Epithelial cell of esophagus (primary cell): ENCODE results near the gene SELE.
A peak's percentile ranks its signal among the peaks of the same experiment; 100 is the strongest.

Experiments used
- DNase-seq: peaks from one replicate; pipeline ENCODE4 v3.0.0; 2010; ENCODE audit warnings: low read depth
- H3K4me3 ChIP-seq: 2 replicates; pipeline ENCODE4 v1.5.1; 2011; ENCODE audit warnings: mild to moderate bottlenecking, low read length, control low read depth
- TF ChIP-seq, protein P1 (sequence below): IDR thresholded peaks from 2 replicates; pipeline ENCODE4 v1.5.1; 2011; ENCODE audit warnings: low read depth, mild to moderate bottlenecking, low read length, control low read depth, inconsistent platforms; ENCODE audit not compliant: insufficient read depth; ENCODE audit errors: missing control alignments

Gene SELE

DNA sequence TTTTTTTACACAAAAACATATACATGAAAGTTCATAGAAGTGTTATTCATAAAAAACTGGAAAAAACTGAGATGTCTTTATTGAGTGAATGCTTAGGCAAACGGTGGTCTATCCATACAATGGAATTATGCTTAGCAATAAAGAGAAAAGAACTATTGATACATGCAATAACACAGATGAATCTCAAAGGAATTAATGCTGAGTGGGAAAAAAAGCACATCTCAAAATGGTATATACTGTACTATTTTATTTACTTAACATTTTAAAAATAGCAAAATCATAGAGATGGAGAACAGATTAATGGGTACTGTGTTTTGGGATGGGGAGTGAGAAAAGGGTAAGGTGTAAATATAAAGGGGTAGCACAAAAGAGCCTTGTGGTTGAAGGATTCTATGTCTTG, 31.0 kb upstream of the SELE start:
- TF ChIP-seq, protein P1, sequence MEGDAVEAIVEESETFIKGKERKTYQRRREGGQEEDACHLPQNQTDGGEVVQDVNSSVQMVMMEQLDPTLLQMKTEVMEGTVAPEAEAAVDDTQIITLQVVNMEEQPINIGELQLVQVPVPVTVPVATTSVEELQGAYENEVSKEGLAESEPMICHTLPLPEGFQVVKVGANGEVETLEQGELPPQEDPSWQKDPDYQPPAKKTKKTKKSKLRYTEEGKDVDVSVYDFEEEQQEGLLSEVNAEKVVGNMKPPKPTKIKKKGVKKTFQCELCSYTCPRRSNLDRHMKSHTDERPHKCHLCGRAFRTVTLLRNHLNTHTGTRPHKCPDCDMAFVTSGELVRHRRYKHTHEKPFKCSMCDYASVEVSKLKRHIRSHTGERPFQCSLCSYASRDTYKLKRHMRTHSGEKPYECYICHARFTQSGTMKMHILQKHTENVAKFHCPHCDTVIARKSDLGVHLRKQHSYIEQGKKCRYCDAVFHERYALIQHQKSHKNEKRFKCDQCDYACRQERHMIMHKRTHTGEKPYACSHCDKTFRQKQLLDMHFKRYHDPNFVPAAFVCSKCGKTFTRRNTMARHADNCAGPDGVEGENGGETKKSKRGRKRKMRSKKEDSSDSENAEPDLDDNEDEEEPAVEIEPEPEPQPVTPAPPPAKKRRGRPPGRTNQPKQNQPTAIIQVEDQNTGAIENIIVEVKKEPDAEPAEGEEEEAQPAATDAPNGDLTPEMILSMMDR, result no peak
- DNase-seq, result no peak
- H3K4me3 ChIP-seq, result no peak overlapping the region

DNA sequence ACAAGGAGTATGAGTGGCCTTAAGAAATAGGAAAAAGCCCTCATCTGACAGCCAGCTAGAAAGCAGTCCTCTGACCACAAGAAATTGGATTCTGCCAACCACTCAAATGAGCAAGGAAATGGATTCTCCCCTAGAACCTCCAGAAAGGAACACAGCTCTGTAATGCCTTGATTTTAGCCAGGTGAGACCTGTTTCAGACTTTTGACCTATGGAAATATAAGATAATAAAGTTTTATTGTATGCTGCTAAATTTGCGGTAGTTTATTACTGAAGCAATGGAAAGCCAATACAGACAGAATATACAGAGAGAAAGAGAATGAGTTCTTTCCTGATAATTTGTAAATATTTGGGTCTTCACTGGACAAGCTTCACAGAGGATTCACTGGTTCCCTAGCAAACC, 28.8 kb upstream of the SELE start:
- DNase-seq, result no peak
- H3K4me3 ChIP-seq, result no peak overlapping the region
- TF ChIP-seq, protein P1, result no peak

DNA sequence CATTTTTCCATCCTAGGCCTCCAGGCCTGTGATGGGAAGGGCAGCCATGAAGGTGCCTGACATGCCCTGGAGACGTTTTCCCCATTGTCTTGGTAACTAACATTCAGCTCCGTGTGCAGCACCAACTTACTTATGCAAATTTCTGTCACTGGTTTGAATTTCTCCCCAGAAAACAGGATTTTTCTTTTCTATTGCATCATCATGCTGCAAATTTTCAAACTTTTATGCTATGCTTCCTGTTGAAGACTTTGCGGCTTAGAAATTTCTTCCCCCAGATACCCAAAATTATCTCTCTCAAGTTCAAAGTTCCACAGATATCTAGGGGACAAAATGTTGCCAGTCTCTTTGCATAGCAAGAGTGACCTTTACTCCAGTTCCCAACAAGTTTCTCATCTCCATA, 25.2 kb upstream of the SELE start:
- H3K4me3 ChIP-seq, result no peak overlapping the region
- DNase-seq, result no peak
- TF ChIP-seq, protein P1, result no peak

DNA sequence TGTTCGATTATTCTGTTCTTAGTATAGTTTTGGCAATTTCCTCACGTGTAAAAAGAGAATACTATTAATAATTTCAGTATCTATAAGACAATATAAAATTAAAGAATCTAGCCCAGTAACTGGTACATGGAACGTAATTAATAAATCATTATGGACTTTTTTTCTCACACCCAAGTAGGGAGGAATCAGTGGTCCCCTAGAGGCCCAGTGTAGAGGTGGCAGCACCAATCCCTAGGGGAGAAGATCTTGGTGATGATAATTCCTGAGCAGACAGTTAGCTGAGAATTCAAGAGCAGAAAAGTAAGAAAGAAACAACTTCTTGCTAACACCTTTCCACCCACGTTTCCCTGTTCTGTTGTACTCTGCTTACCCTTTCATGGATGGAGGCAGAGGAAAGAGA, 19.7 kb upstream of the SELE start:
- TF ChIP-seq, protein P1, result peak; percentile 19
- no peak overlapping the region for H3K4me3 ChIP-seq
- no peak for DNase-seq

DNA sequence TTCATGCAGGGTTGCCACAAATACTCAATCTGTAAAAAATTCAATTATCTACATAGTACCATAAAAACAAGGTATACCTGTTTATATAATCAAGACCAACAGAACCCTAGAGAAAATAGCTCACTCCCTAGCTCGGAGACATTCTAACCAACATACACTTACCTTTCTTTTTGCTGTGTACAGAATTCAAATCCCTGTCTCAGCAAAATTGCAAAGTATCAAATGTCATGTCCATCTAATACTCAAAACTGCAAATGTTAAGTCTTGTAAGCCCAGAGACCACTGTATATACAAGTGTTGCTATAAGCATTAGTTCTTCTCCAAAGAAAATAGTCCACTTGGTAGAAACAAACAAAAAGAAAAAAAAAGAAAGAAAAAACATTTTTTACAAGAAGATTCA, 16.2 kb upstream of the SELE start:
- H3K4me3 ChIP-seq, result no peak overlapping the region
- TF ChIP-seq, protein P1, result no peak
- DNase-seq, result no peak

DNA sequence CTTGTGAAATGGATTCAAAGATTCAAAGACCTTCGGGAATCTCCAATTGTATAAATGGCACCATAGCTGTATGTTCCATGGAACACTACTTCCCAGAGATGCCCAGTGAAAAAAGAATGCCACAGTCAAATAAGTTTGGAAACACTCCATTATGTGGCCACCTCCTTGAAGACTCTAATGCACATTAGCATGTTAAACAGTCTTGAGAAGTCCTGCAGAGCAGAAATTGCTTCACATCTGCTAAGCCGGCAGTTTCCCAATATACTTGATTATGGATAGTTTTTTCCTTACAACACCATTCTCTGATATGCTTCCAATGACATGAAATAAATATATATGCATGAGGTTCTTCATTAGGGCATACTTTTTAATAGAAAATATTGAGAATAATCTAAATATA, 12.7 kb upstream of the SELE start:
- DNase-seq, result no peak
- TF ChIP-seq, protein P1, result no peak
- no peak overlapping the region for H3K4me3 ChIP-seq

DNA sequence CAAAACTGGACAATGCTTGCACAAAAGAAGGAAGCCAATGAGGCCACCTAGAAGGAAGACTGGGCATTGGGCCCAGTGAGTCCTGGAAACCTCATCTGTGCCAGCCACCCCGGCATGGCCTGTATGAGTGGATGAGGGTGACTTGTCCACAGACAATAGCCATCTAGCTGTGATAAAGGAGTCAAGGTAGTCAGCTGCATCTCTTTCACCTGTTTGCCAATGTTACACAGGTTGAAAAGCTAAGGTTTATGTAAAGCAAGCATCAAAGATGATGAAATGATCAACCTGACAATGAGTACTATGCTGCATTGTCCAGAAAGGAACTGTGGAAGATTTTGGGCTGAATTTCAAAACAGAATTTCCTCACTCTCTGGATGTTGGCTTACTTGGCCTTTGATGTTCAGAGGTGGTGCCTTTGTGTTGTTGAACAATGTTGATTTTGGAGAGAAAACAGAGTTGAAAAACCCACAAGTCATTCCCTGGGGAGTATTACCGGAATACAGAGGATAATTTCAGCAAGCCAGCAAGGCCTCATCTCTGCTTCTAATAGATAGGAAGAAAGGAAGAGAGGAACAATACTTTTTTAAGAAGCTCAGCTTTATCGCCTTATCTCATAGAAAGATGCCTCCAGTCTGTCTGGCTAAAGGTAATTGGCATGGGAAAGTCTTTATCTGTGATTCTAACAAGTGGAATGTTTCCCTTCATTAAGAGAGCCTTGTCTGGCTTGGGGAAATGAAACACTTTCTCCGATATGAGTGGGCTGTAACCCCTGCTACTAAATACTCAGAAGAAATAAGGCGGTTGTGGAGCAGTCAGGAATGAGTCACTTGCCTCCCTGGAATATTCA, 11.4 kb upstream of the SELE start:
- TF ChIP-seq, protein P1, result no peak
- no peak overlapping the region for H3K4me3 ChIP-seq
- DNase-seq, result no peak
